Measurements from ENCODE around the gene KAZN.

KAZN gene

GRCh38 chr1:14682941-14683621 is 84.6 kb downstream of the KAZN start:
- no peak for TF ChIP-seq NFIC (IDR thresholded peaks at IDR 0.05)
- TF ChIP-seq EP300 (IDR thresholded peaks at IDR 0.05; ENCODE audit: borderline replicate concordance) = no peak
- TF ChIP-seq TCF12 (IDR thresholded peaks at IDR 0.05; ENCODE audit: low read depth) = no peak
- no peak for TF ChIP-seq USF1 (IDR thresholded peaks at IDR 0.05)
- TF ChIP-seq FOXM1 (IDR thresholded peaks at IDR 0.05; ENCODE audit: borderline replicate concordance, low read depth) = no peak
- no peak for TF ChIP-seq TEAD4 (IDR thresholded peaks at IDR 0.05)
- TF ChIP-seq CREB1 (IDR thresholded peaks at IDR 0.05; ENCODE audit: low read depth) = no peak
- no peak for TF ChIP-seq TAF1 (IDR thresholded peaks at IDR 0.05; ENCODE audit: low read depth)
- TF ChIP-seq YY1 (IDR thresholded peaks at IDR 0.05; ENCODE audit: low read depth) = no peak
- TF ChIP-seq REST (IDR thresholded peaks at IDR 0.05; ENCODE audit: low read depth) = no peak
- no peak for TF ChIP-seq RAD21 (IDR thresholded peaks at IDR 0.05; ENCODE audit: low read depth)
- no peak for TF ChIP-seq MAX (IDR thresholded peaks at IDR 0.05)
- no peak for TF ChIP-seq EGR1 (IDR thresholded peaks at IDR 0.05)
- no peak for TF ChIP-seq ZBTB7A (IDR thresholded peaks at IDR 0.05; ENCODE audit: low read depth)
- no peak for TF ChIP-seq CEBPB (IDR thresholded peaks at IDR 0.05)

- TF ChIP-seq TEAD4 (IDR thresholded peaks at IDR 0.05) (no peak), MAX (IDR thresholded peaks at IDR 0.05) (no peak), CEBPB (IDR thresholded peaks at IDR 0.05) (no peak), EP300 (IDR thresholded peaks at IDR 0.05; ENCODE audit: borderline replicate concordance) (no peak), USF1 (IDR thresholded peaks at IDR 0.05) (no peak), TAF1 (IDR thresholded peaks at IDR 0.05; ENCODE audit: low read depth) (no peak), RAD21 (IDR thresholded peaks at IDR 0.05; ENCODE audit: low read depth) (no peak)
Observed at GRCh38 chr1:14685078-14685477, 86.6 kb downstream of the KAZN start.

GRCh38 chr1:14686701-14687100 is 88.2 kb downstream of the KAZN start:
- TF ChIP-seq CEBPB (IDR thresholded peaks at IDR 0.05) = no peak
- no peak for TF ChIP-seq EGR1 (IDR thresholded peaks at IDR 0.05)
- TF ChIP-seq FOXM1 (IDR thresholded peaks at IDR 0.05; ENCODE audit: borderline replicate concordance, low read depth) = no peak
- TF ChIP-seq TAF1 (IDR thresholded peaks at IDR 0.05; ENCODE audit: low read depth) = no peak
- TF ChIP-seq EP300 (IDR thresholded peaks at IDR 0.05; ENCODE audit: borderline replicate concordance) = no peak
- TF ChIP-seq YY1 (IDR thresholded peaks at IDR 0.05; ENCODE audit: low read depth) = no peak
- no peak for TF ChIP-seq ZBTB7A (IDR thresholded peaks at IDR 0.05; ENCODE audit: low read depth)
- TF ChIP-seq RAD21 (IDR thresholded peaks at IDR 0.05; ENCODE audit: low read depth) = no peak
- no peak for TF ChIP-seq REST (IDR thresholded peaks at IDR 0.05; ENCODE audit: low read depth)
- no peak for TF ChIP-seq MAX (IDR thresholded peaks at IDR 0.05)

GRCh38 chr1:14687147-14687546 is 88.7 kb downstream of the KAZN start:
- no peak for TF ChIP-seq FOXM1 (IDR thresholded peaks at IDR 0.05; ENCODE audit: borderline replicate concordance, low read depth)
- no peak for TF ChIP-seq USF1 (IDR thresholded peaks at IDR 0.05)
- TF ChIP-seq MAX (IDR thresholded peaks at IDR 0.05) = no peak
- no peak for TF ChIP-seq NFIC (IDR thresholded peaks at IDR 0.05)
- no peak for TF ChIP-seq TAF1 (IDR thresholded peaks at IDR 0.05; ENCODE audit: low read depth)
- TF ChIP-seq CEBPB (IDR thresholded peaks at IDR 0.05) = no peak
- TF ChIP-seq TCF12 (IDR thresholded peaks at IDR 0.05; ENCODE audit: low read depth) = no peak
- no peak for TF ChIP-seq TEAD4 (IDR thresholded peaks at IDR 0.05)
- no peak for TF ChIP-seq YY1 (IDR thresholded peaks at IDR 0.05; ENCODE audit: low read depth)

- TF ChIP-seq YY1 (IDR thresholded peaks at IDR 0.05; ENCODE audit: low read depth) = no peak
- no peak for TF ChIP-seq CREB1 (IDR thresholded peaks at IDR 0.05; ENCODE audit: low read depth)
- no peak for TF ChIP-seq FOXM1 (IDR thresholded peaks at IDR 0.05; ENCODE audit: borderline replicate concordance, low read depth)
- TF ChIP-seq REST (IDR thresholded peaks at IDR 0.05; ENCODE audit: low read depth) = no peak
- TF ChIP-seq NFIC (IDR thresholded peaks at IDR 0.05) = no peak
- TF ChIP-seq TAF1 (IDR thresholded peaks at IDR 0.05; ENCODE audit: low read depth) = no peak
- TF ChIP-seq EGR1 (IDR thresholded peaks at IDR 0.05) = no peak
- TF ChIP-seq EP300 (IDR thresholded peaks at IDR 0.05; ENCODE audit: borderline replicate concordance) = no peak
- TF ChIP-seq RAD21 (IDR thresholded peaks at IDR 0.05; ENCODE audit: low read depth) = no peak
- TF ChIP-seq USF1 (IDR thresholded peaks at IDR 0.05) = no peak
- no peak for TF ChIP-seq CEBPB (IDR thresholded peaks at IDR 0.05)
- TF ChIP-seq ZBTB7A (IDR thresholded peaks at IDR 0.05; ENCODE audit: low read depth) = no peak
Observed at GRCh38 chr1:14689996-14690615, 91.6 kb downstream of the KAZN start.
